ENCODE measurements around the gene MAPKAPK2. TPM values are rescaled to one million over a fixed set of nuclear protein-coding genes. Genes with fewer than 3 reads are reported as not detected.

The MAPKAPK2 gene
- total RNA-seq, 1 experiment from 2014 or later: 72.4 TPM

DNA sequence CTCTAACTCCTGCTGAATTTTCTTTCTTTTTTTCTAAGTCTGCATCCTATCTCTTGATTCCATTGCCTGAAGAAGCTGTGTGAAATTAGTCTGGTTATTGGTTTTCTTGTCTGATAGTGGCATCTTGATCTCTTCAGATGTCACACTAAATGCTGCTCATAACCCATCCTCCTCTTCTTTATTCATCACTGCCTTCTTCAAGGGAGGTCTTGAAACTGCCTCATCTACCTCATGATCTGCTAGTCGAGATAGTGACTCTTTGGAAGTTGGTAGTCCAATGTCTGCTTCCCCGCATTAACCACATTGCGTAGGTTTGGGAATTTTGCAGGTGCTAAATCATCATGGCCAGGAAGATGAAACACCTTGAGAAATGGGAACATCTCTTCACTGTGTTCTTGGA lies 33.7 kb upstream of the MAPKAPK2 start:
- H3K27me3 ChIP-seq (ENCODE audit: control insufficient read depth, insufficient read depth, low read length): no peaks in the 10 kb centered on the region
- POLR2A ChIA-PET: interaction anchor here (0.7 kb wide), 1 partner anchor 15 kb away, joined by 4 read pairs; no protein-coding TSS in a partner anchor
- no peak for ATAC-seq
- intact Hi-C loops (cut with micrococcal nuclease; ENCODE audit: unreplicated experiment): no loop called here
- TF ChIP-seq, protein P1, sequence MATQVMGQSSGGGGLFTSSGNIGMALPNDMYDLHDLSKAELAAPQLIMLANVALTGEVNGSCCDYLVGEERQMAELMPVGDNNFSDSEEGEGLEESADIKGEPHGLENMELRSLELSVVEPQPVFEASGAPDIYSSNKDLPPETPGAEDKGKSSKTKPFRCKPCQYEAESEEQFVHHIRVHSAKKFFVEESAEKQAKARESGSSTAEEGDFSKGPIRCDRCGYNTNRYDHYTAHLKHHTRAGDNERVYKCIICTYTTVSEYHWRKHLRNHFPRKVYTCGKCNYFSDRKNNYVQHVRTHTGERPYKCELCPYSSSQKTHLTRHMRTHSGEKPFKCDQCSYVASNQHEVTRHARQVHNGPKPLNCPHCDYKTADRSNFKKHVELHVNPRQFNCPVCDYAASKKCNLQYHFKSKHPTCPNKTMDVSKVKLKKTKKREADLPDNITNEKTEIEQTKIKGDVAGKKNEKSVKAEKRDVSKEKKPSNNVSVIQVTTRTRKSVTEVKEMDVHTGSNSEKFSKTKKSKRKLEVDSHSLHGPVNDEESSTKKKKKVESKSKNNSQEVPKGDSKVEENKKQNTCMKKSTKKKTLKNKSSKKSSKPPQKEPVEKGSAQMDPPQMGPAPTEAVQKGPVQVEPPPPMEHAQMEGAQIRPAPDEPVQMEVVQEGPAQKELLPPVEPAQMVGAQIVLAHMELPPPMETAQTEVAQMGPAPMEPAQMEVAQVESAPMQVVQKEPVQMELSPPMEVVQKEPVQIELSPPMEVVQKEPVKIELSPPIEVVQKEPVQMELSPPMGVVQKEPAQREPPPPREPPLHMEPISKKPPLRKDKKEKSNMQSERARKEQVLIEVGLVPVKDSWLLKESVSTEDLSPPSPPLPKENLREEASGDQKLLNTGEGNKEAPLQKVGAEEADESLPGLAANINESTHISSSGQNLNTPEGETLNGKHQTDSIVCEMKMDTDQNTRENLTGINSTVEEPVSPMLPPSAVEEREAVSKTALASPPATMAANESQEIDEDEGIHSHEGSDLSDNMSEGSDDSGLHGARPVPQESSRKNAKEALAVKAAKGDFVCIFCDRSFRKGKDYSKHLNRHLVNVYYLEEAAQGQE (IDR thresholded peaks at IDR 0.05; ENCODE audit: insufficient read depth in 1 of 2, low read depth in 2 of 2, low read length in 1 of 2): no peak
- TF ChIP-seq, protein P2, sequence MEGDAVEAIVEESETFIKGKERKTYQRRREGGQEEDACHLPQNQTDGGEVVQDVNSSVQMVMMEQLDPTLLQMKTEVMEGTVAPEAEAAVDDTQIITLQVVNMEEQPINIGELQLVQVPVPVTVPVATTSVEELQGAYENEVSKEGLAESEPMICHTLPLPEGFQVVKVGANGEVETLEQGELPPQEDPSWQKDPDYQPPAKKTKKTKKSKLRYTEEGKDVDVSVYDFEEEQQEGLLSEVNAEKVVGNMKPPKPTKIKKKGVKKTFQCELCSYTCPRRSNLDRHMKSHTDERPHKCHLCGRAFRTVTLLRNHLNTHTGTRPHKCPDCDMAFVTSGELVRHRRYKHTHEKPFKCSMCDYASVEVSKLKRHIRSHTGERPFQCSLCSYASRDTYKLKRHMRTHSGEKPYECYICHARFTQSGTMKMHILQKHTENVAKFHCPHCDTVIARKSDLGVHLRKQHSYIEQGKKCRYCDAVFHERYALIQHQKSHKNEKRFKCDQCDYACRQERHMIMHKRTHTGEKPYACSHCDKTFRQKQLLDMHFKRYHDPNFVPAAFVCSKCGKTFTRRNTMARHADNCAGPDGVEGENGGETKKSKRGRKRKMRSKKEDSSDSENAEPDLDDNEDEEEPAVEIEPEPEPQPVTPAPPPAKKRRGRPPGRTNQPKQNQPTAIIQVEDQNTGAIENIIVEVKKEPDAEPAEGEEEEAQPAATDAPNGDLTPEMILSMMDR (IDR thresholded peaks at IDR 0.05): no peak
- in situ Hi-C loops (cut with HindIII; ENCODE audit: low pct_unique_long_range_greater_than_20kb, low sequenced_read_pairs): no loop called here
- CTCF ChIA-PET: no interaction called here
- no peak for DNase-seq (ENCODE audit: low read depth, low spot score)
- BruUV-seq (replicated peaks): no TSS peak
- no peak overlapping the region for H3K4me3 ChIP-seq (ENCODE audit: low read depth in 2 of 2, low read length in 2 of 2)
- H3K4me1 ChIP-seq (ENCODE audit: control insufficient read depth, insufficient read depth, low read length): no peaks in the 10 kb centered on the region
- no peaks in the 10 kb centered on the region for H3K9me3 ChIP-seq (ENCODE audit: control insufficient read depth, insufficient read depth, low read depth, low read length)
- no peaks in the 10 kb centered on the region; the same call in none of the 2 replicates for H3K36me3 ChIP-seq (ENCODE audit: control insufficient read depth, insufficient read depth, low read length)
- no peak overlapping the region for H3K27ac ChIP-seq (ENCODE audit: low read length)

DNA sequence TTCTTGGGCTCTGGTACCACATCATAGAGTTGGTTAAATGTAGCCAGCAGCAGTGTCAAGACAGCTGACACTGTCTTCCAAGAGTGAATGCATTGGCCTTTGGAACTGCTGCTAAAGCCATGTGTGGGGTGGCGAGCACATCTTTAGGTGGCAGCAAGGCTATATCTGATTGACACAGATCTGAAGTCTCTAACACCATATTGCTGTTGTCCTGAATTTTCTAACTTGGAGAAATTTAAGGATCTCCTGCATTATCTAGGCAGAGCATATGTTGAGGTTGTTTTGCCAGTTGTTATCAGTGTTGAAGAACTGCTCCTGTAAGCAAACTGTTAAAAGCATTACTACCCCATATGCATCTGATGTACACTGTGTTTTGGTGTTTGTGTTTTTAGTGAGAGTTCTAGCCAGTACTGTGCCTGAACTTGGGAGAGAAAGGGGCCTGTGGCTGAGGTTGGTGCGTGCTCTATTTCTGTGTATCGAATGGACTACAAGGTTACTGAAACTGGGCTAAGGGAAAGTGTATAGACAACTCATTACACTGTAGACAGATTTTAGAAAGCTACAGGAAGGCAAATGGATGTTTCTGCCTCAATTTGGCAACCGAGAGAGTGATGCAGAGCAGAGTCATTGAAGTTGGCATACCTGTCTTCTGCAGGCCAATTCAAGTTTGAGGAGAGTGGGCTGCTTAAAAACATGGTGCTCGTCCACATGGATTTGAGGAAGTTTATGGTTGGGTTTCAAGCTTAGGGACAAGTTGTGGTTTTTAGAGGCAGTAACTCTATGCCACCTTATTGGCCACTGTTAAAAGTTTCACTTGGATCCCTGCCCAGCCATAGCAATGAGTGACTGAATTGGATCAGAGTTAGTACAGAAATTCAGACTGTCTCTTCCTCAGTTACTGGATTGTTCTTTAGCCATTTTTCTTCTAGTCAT lies 32.5 kb upstream of the MAPKAPK2 start:
- BruUV-seq (replicated peaks): no TSS peak
- H3K27ac ChIP-seq (ENCODE audit: low read length): no peak overlapping the region
- H3K9me3 ChIP-seq (ENCODE audit: control insufficient read depth, insufficient read depth, low read depth, low read length): no peaks in the 10 kb centered on the region
- intact Hi-C loops (cut with micrococcal nuclease; ENCODE audit: unreplicated experiment): no loop called here
- in situ Hi-C loops (cut with HindIII; ENCODE audit: low pct_unique_long_range_greater_than_20kb, low sequenced_read_pairs): no loop called here
- no peaks in the 10 kb centered on the region for H3K27me3 ChIP-seq (ENCODE audit: control insufficient read depth, insufficient read depth, low read length)
- CTCF ChIA-PET: no interaction called here
- H3K4me3 ChIP-seq (ENCODE audit: low read depth in 2 of 2, low read length in 2 of 2): no peak overlapping the region
- no peaks in the 10 kb centered on the region for H3K4me1 ChIP-seq (ENCODE audit: control insufficient read depth, insufficient read depth, low read length)
- ATAC-seq: no peak
- TF ChIP-seq, protein P2 (IDR thresholded peaks at IDR 0.05): no peak
- TF ChIP-seq TCF7L2 (IDR thresholded peaks at IDR 0.05; ENCODE audit: low read depth, low read length) (no peak), POLR2AphosphoS5 (IDR thresholded peaks at IDR 0.05; ENCODE audit: low read depth, low read length) (no peak), SIN3A (IDR thresholded peaks at IDR 0.05; ENCODE audit: borderline replicate concordance, insufficient read depth, low read depth, low read length) (no peak)
- TF ChIP-seq, protein P1 (IDR thresholded peaks at IDR 0.05; ENCODE audit: insufficient read depth in 1 of 2, low read depth in 2 of 2, low read length in 1 of 2): no peak
- H3K36me3 ChIP-seq (ENCODE audit: control insufficient read depth, insufficient read depth, low read length): no peaks in the 10 kb centered on the region; the same call in none of the 2 replicates
- DNase-seq (ENCODE audit: low read depth, low spot score): no peak
- POLR2A ChIA-PET: no interaction called here
